WERI-Rb-1 (cell line): Measurements from ENCODE around the gene ISCA1.

Experiments
- DNase-seq: peaks from one replicate; pipeline ENCODE4 v3.0.0-alpha.2; 2020
- H3K27ac ChIP-seq: fragments of 250-450 bp; sonication (Bioruptor Pico); 2 replicates; pipeline ENCODE4 v1.5.1; 2020; ENCODE audit warnings: mild to moderate bottlenecking, moderate library complexity
- H3K27me3 ChIP-seq: fragments of 250-450 bp; sonication (Bioruptor Pico); 2 replicates; pipeline ENCODE4 v1.5.1; 2021; ENCODE audit warnings: mild to moderate bottlenecking, low read depth, moderate library complexity; ENCODE audit not compliant: insufficient read depth, severe bottlenecking
- H3K36me3 ChIP-seq: fragments of 250-450 bp; sonication (Bioruptor Pico); 2 replicates; pipeline ENCODE4 v1.5.1; 2020; ENCODE audit warnings: mild to moderate bottlenecking, moderate library complexity
- H3K4me3 ChIP-seq: 2 replicates; pipeline ENCODE4 v1.5.1; 2011; ENCODE audit warnings: low read depth, mild to moderate bottlenecking, control low read depth, low read length
- H3K9me3 ChIP-seq: fragments of 250-450 bp; sonication (Bioruptor Pico); 2 replicates; pipeline ENCODE4 v1.5.1; 2021; ENCODE audit warnings: mild to moderate bottlenecking, moderate library complexity; ENCODE audit not compliant: severe bottlenecking
- CTCF ChIP-seq: IDR thresholded peaks from 2 replicates; pipeline ENCODE4 v1.5.1; 2011; ENCODE audit warnings: low read depth, mild to moderate bottlenecking, control low read depth, inconsistent platforms, low read length

ISCA1 gene

GRCh38 chr9:86288499-86289198, 6.3 kb upstream of the ISCA1 start:
- no peak overlapping the region for H3K27ac ChIP-seq
- DNase-seq = no peak
- no peak for TF ChIP-seq CTCF
- no peaks in the 10 kb centered on the region for H3K27me3 ChIP-seq
- H3K4me3 ChIP-seq = no peak overlapping the region
- no peaks in the 10 kb centered on the region for H3K36me3 ChIP-seq
- H3K9me3 ChIP-seq = no peaks in the 10 kb centered on the region

GRCh38 chr9:86287013-86287412, 4.7 kb upstream of the ISCA1 start:
- Histone ChIP-seq H3K27ac (no peak overlapping the region), H3K27me3 (no peaks in the 10 kb centered on the region), H3K36me3 (peaks cover 3% of the 10 kb centered on the region; the same call in 1 of the 2 replicates), H3K4me3 (no peak overlapping the region), H3K9me3 (no peaks in the 10 kb centered on the region)
- DNase-seq = peak; percentile 38
- peak; percentile 49 for TF ChIP-seq CTCF

GRCh38 chr9:86286278-86286677, 3.9 kb upstream of the ISCA1 start:
- H3K27me3 ChIP-seq = no peaks in the 10 kb centered on the region
- no peak overlapping the region for H3K4me3 ChIP-seq
- DNase-seq = no peak
- no peak for TF ChIP-seq CTCF
- no peaks in the 10 kb centered on the region for H3K9me3 ChIP-seq
- H3K36me3 ChIP-seq = peaks cover 7% of the 10 kb centered on the region
- no peak overlapping the region for H3K27ac ChIP-seq

- TF ChIP-seq CTCF = no peak
- no peak for DNase-seq
These were observed 2.9 kb upstream of the ISCA1 start for GRCh38 chr9:86285261-86285660.

GRCh38 chr9:86282979-86283535, 719 bp upstream of the ISCA1 start:
- TF ChIP-seq CTCF = no peak
- Histone ChIP-seq H3K27me3 (no peaks in the 10 kb centered on the region), H3K9me3 (no peaks in the 10 kb centered on the region), H3K27ac (no peak overlapping the region), H3K4me3 (peak overlapping the region; percentile 93), H3K36me3 (peaks cover 18% of the 10 kb centered on the region)
- DNase-seq = no peak

More at GRCh38 chr9:86285261-86285660, 2.9 kb upstream of the ISCA1 start:
- no peaks in the 10 kb centered on the region for H3K27me3 ChIP-seq
- no peak overlapping the region for H3K4me3 ChIP-seq
- H3K9me3 ChIP-seq = no peaks in the 10 kb centered on the region
- peaks cover 7% of the 10 kb centered on the region for H3K36me3 ChIP-seq
- no peak overlapping the region for H3K27ac ChIP-seq

- Histone ChIP-seq H3K9me3 (no peaks in the 10 kb centered on the region), H3K36me3 (peaks cover 18% of the 10 kb centered on the region), H3K4me3 (peak overlapping the region; percentile 93), H3K27me3 (no peaks in the 10 kb centered on the region), H3K27ac (peak overlapping the region; percentile 95)
- DNase-seq = no peak
- no peak for TF ChIP-seq CTCF
These were observed 703 bp downstream of the ISCA1 start for GRCh38 chr9:86281593-86282076.
